IPS DF 4.7 (cell line): ENCODE results near the gene ANKRD34A.
A peak's percentile ranks its signal among the peaks of the same experiment; 100 is the strongest.

ENCODE experiments used
- DNase-seq: peaks from one replicate; pipeline ENCODE4 v3.0.0-alpha.2; 2013; ENCODE audit warnings: low spot score; ENCODE audit errors: extremely low read depth

ANKRD34A gene

GRCh38 chr1:145964328-145965118 lies at the start of gene ANKRD34A, which contains the start of gene POLR3GL:
ANKRD34A (minus strand) TSS chr1:145964575; CDS start chr1:145961759, 2,816 bp downstream.
POLR3GL (plus strand) TSS chr1:145964690; CDS start chr1:145974866, 10,176 bp downstream.
- peak; percentile 83 for DNase-seq

GRCh38 chr1:146013559-146013922 lies 49.2 kb upstream of the ANKRD34A start:
- DNase-seq: no peak

- DNase-seq: no peak
Observed at GRCh38 chr1:146012703-146013558, 48.6 kb upstream of the ANKRD34A start.

GRCh38 chr1:146010126-146010738 lies 45.9 kb upstream of the ANKRD34A start:
- DNase-seq: no peak

GRCh38 chr1:146007489-146008133 lies 43.2 kb upstream of the ANKRD34A start:
- no peak for DNase-seq

- DNase-seq: no peak
Observed at GRCh38 chr1:146001709-146002108, 37.3 kb upstream of the ANKRD34A start.

GRCh38 chr1:145999321-146000024 lies 35.1 kb upstream of the ANKRD34A start:
- no peak for DNase-seq

- DNase-seq: no peak
Observed at GRCh38 chr1:145997718-145998023, 33.3 kb upstream of the ANKRD34A start.

- no peak for DNase-seq
Observed at GRCh38 chr1:145997016-145997717, 32.8 kb upstream of the ANKRD34A start.

GRCh38 chr1:145996433-145997015 lies 32.1 kb upstream of the ANKRD34A start, which contains the start of gene TXNIP:
TXNIP (minus strand) TSS chr1:145996579; CDS start chr1:145996266, 313 bp downstream.
- peak; percentile 90 for DNase-seq

- DNase-seq: no peak
Observed at GRCh38 chr1:145995964-145996432, 31.6 kb upstream of the ANKRD34A start.

- DNase-seq: no peak
Observed at GRCh38 chr1:145995148-145995881, 30.9 kb upstream of the ANKRD34A start.

- no peak for DNase-seq
Observed at GRCh38 chr1:145994391-145995120, 30.2 kb upstream of the ANKRD34A start.

- no peak for DNase-seq
Observed at GRCh38 chr1:145993618-145994390, 29.4 kb upstream of the ANKRD34A start.

GRCh38 chr1:145992958-145993617 lies 28.7 kb upstream of the ANKRD34A start:
- no peak for DNase-seq

GRCh38 chr1:145992502-145992936 lies 28.1 kb upstream of the ANKRD34A start:
- no peak for DNase-seq
